Tibial nerve (tissue), 4 donors: Measurements from ENCODE around the gene ZSCAN5B.

Source experiments
- CTCF ChIP-seq, 5 experiments: fragments of 200-600 bp in 3 of 5; fragments of 450-650 bp in 2 of 5; sonication (generic) in 3 of 5; IDR thresholded peaks; one replicate each; pipeline ENCODE4 v1.5.1; 2016 to 2019; ENCODE audit warnings: antibody characterized with exemption in 5 of 5, mild to moderate bottlenecking in 3 of 5, moderate library complexity in 2 of 5
- EP300 ChIP-seq, 2 donors: sonication (generic); formaldehyde crosslinking; IDR thresholded peaks; one replicate each; pipeline ENCODE4 v1.6.1; 2017; ENCODE audit warnings: antibody characterized with exemption in 2 of 2, mild to moderate bottlenecking in 1 of 2
- POLR2A ChIP-seq, 2 donors: fragments of 450-650 bp; IDR thresholded peaks; one replicate each; pipeline ENCODE4 v1.6.1; 2017; ENCODE audit warnings: antibody characterized with exemption in 2 of 2, mild to moderate bottlenecking in 2 of 2, moderate library complexity in 2 of 2

GRCh38 chr19:56152644-56153043 lies 44.9 kb downstream of the ZSCAN5B start:
- TF ChIP-seq EP300 (IDR thresholded peaks at IDR 0.05) (no peak), CTCF (IDR thresholded peaks at IDR 0.05) (no peak), POLR2A (IDR thresholded peaks at IDR 0.05) (no peak)
